Spleen (tissue), 7 donors: Measurements from ENCODE around the gene ITGA1.

Experiments used
- CTCF ChIP-seq, 11 experiments: fragments of 200-600 bp in 7 of 11; fragments of 450-650 bp in 4 of 11; sonication (generic) in 4 of 11; IDR thresholded peaks in 8 of 11; conservative IDR thresholded peaks in 3 of 11; 1 replicate in 7 of 11; 2 replicates in 4 of 11; pipeline versions ENCODE4 v1.4.0 to v1.8.0; 2016 to 2021; ENCODE audit warnings: antibody characterized with exemption in 11 of 11, inconsistent platforms in 4 of 11, mild to moderate bottlenecking in 1 of 11
- POLR2AphosphoS5 ChIP-seq, 3 donors: sonication (generic); formaldehyde crosslinking; IDR thresholded peaks; one replicate each; pipeline ENCODE4 v1.5.1; 2017; ENCODE audit warnings: antibody characterized with exemption in 3 of 3
- donor health status: DM: no; HTN: no; CAD: no; lungs with moderate emphysema.
- donor health status: DM: no; HTN: no; CAD: no.
- donor health status: DM: no; HTN: no; CAD: no.

- no peak for TF ChIP-seq CTCF (IDR thresholded peaks at IDR 0.05 in 8 of 11, conservative IDR thresholded peaks at IDR 0.05 in 3 of 11)
- no peak for TF ChIP-seq POLR2AphosphoS5 (IDR thresholded peaks at IDR 0.05)
These were observed 76.1 kb downstream of the ITGA1 start for GRCh38 chr5:52863715-52864290.
